NCI-H2081 treated with DMSO at 0.1 percent for 48 hours (cell line): ENCODE measurements around the gene MAP1A.
"Not testable (repeated sequence)": the region's sequence is repeated elsewhere in the genome, so short reads cannot be mapped to it uniquely, and the experiment has no call there.

Source experiments
- DNase-seq: peaks from one replicate; lab custom pipeline; 2025; lab: John Stamatoyannopoulos, UW

MAP1A gene

GRCh38 chr15:43529587-43530345 lies 12.4 kb downstream of the MAP1A start:
- DNase-seq, result no peak

GRCh38 chr15:43531018-43531670 lies 13.7 kb downstream of the MAP1A start:
- no peak for DNase-seq

DNA sequence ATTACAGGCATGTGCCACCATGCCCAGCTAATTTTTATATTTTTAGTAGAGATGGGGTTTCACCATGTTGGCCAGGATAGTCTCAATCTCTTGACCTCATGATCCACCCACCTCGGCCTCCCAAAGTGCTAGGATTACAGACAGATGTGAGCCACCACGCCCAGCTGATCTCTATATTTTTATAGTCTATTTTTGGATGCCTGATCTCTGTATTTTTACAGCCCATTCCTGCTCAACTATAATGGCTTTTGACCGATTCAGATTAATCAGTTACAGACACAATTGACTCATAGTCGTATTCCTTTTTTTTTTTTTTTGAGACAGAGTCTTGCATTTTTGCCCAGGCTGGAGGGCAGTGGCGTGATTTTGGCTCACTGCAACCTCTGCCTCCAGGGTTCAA lies 15.4 kb downstream of the MAP1A start:
- not testable (repeated sequence) for DNase-seq

GRCh38 chr15:43534897-43535296 lies 17.5 kb downstream of the MAP1A start:
- DNase-seq, result no peak

GRCh38 chr15:43538091-43538490 lies 20.7 kb downstream of the MAP1A start:
- no peak for DNase-seq

DNA sequence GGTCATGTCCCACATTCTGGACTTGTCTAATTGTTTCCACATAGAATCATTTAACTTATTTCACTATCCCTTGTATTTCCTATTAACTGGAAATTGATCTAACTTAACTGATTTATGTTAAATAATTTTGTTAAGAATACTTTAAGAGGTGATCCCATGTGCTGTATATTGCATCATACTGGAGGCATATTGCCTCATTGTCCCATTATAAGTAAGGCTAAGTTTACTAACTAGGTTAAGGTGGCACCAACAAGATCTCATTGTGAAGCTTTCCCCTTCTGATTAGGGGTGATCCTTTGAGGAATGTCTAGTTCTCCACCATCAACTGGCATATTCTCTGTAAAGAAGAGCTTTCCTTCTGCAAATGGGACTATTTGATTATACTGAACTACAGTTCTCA lies 24.4 kb downstream of the MAP1A start:
- no peak for DNase-seq

DNA sequence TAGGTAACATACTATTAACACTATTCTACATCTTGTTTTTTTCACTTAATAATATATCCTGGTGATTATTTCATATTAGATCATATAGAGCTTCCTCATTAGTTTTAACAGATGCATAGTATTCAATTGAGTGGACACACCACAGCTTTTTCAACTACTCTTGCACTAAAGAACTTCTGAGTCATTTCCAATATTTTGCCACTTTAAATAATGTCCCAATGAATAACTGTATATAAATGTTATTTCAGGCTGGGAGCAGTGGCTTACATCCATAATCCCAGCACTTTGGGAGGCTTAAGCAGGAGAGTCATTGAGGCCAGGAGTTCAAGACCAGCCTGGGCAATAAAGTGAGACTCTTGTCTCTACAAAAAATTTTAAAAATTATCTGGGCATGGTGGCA lies 26.9 kb downstream of the MAP1A start:
- DNase-seq, result no peak

DNA sequence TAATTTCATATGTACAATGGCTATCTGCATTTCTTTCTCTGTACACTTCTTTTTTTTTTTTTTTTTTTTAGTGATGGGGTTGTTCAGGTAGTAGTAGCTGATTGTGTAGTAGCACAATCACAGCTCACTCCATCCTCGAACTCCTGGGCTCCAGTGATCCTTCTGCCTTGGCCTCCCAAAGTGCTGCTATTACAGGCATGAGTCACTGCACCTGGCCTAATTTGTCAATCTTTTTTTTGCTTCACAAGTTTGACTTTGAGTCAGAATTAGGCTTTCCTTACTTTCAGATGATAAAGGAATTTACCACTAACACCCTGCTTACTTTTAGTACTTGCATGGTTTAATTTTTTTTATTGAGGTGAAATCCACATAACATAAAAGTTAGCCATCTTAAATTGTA lies 28.0 kb downstream of the MAP1A start:
- DNase-seq, result no peak

GRCh38 chr15:43547539-43547938 lies 30.1 kb downstream of the MAP1A start:
- DNase-seq, result no peak

- no peak for DNase-seq
Measured at GRCh38 chr15:43550527-43551363, 33.3 kb downstream of the MAP1A start.

DNA sequence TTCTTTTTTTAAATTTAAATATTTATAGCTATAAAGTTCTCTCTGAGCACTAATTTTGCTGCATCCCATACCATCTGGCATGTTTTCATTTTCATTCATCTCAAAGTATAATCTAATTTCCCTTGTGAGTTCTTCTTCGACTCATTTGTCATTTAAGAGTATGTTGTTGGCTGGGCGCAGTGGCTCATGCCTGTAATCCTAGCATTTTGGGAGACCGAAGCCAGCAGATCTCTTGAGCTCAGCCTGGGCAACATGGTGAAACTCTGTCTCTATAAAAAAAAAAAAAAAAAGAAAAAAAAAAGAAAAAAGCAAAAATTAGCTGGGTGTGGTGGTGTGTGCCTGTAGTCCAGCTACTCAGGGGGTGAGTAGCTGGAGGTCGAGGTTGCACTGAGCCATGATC lies 34.8 kb downstream of the MAP1A start:
- DNase-seq, result no peak

- no peak for DNase-seq
Measured at GRCh38 chr15:43552986-43553385, 35.6 kb downstream of the MAP1A start.

GRCh38 chr15:43562753-43563152 lies 45.3 kb downstream of the MAP1A start:
- not testable (repeated sequence) for DNase-seq

DNA sequence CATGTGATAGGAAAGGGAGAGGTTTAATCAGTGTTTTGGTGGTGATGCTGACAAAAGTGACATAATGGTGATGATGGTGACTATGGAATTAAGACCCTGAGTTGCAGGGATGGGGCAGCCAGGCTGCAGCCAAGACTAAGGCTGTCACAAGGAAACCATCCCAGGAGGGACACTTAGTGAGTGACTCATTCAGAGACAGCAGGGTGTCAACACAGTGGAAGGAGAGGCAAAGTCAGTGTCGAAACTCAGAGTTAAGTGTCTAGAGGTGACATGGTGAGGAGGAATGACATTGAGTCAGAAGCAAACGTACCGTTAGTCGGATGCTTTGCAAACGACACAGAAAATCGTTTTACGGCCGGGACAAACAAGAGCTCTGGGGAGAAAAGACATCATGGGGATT lies 46.4 kb downstream of the MAP1A start:
- not testable (repeated sequence) for DNase-seq

DNA sequence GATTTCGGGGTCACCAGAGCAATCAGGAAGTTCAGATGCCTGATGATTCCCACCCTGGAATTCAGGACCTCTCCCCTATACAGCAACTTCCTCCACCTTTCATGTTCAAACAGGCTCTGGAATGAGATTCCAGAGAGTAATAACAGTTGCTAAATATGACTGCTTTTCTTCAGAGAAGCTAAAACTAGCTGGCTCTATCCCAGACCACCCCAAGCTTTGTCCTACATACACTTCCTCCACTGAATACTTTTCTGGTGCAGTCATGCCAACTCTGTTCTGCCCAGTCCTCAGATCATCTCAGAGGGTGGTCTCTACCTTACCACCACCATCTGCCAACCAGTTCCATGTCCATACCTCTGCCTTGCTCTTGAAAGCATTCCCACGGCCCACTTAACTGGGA lies 49.2 kb downstream of the MAP1A start:
- DNase-seq, result not testable (repeated sequence)

GRCh38 chr15:43574607-43575006 lies 57.2 kb downstream of the MAP1A start:
- not testable (repeated sequence) for DNase-seq
